PC-9 (cell line): ENCODE measurements around the gene FNDC3B.

Source experiments
- EZH2 ChIP-seq: fragments of 200-600 bp; sonication (generic); IDR thresholded peaks from 2 replicates; pipeline ENCODE4 v1.8.0; 2017; ENCODE audit warnings: antibody characterized with exemption, low read depth
- TF ChIP-seq, protein P1 (sequence below): fragments of 200-600 bp; sonication (generic); conservative IDR thresholded peaks from 2 replicates; pipeline ENCODE4 v1.6.1; 2017; ENCODE audit warnings: mixed run types, antibody characterized with exemption, mild to moderate bottlenecking, moderate library complexity

DNA sequence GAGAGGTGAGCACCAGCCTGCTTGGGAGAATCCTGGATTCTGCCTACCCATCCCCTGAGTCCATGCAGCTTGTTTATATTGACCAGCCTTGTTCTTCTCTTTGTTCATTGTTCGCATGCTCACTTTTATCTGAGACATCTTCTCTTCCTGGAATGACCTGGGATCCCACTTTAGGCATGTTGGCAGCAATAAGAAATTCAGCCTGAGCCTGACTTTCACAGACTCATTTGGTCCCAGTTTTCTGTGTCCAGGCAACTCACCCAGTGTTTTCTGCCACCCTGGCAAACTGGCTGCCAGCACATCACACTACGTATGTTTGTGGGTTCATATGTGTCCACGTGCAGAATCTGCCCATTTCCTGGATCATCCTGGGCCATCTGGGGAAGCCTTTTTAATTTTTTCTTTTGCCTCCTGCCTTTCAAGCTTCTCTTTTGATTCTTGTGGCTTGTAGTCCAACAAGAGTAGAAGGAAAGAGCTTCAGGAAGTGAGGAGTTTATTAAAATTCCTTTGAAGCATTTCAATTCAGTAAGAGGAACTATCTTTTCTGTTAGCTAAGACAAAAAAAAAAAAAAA, 199.9 kb downstream of the FNDC3B start:
- TF ChIP-seq, protein P1, sequence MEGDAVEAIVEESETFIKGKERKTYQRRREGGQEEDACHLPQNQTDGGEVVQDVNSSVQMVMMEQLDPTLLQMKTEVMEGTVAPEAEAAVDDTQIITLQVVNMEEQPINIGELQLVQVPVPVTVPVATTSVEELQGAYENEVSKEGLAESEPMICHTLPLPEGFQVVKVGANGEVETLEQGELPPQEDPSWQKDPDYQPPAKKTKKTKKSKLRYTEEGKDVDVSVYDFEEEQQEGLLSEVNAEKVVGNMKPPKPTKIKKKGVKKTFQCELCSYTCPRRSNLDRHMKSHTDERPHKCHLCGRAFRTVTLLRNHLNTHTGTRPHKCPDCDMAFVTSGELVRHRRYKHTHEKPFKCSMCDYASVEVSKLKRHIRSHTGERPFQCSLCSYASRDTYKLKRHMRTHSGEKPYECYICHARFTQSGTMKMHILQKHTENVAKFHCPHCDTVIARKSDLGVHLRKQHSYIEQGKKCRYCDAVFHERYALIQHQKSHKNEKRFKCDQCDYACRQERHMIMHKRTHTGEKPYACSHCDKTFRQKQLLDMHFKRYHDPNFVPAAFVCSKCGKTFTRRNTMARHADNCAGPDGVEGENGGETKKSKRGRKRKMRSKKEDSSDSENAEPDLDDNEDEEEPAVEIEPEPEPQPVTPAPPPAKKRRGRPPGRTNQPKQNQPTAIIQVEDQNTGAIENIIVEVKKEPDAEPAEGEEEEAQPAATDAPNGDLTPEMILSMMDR: no peak
- TF ChIP-seq EZH2: no peak
